Measurements from ENCODE around the gene SH3TC2. TPM values are rescaled to one million over a fixed set of nuclear protein-coding genes. Genes with fewer than 3 reads are reported as not detected.

Gene SH3TC2
- polyA plus RNA-seq, 1 donor (not counting 4 experiments of a cell fraction or from before 2014, with no cell fraction given) = 19.0 TPM

DNA sequence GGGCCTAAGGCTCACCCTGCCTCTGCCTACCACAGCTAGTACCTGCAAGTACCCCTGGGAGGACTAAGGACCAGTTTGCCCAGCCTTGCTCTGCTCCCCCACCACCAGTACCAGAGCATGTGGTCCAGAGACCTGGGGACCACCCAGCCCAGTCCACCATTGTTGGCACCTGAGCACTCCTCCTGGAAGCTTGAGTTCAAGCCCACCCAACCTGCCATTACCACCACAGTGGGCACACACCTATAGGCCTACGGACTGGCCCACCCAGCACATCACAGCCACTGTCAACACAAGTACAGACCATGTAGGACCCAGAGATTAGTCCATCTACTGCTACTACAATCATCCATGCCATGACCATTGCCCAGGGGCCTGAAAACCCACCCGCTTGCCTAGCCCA, 30.8 kb upstream of the SH3TC2 start:
- H3K27ac ChIP-seq (ENCODE audit: control insufficient read depth, insufficient read depth, low read length) = no peak overlapping the region
- H3K4me2 ChIP-seq (ENCODE audit: control insufficient read depth, extremely low read depth, insufficient read depth, low read depth, low read length) = no peak overlapping the region
- H3K9ac ChIP-seq (ENCODE audit: control insufficient read depth, extremely low read depth, insufficient read depth, low read length) = no peak overlapping the region
- H4K20me1 ChIP-seq (ENCODE audit: control insufficient read depth, extremely low read depth, insufficient read depth, low read length) = no peaks in the 10 kb centered on the region
- no peaks in the 10 kb centered on the region for H3K4me1 ChIP-seq (ENCODE audit: control insufficient read depth, extremely low read depth, insufficient read depth, low read length)
- dilution Hi-C loops (cut with MboI; ENCODE audit: extremely low pct_ligation_motif_present, low sequenced_read_pairs) = no loop called here
- no peaks in the 10 kb centered on the region for H3K79me2 ChIP-seq (ENCODE audit: control insufficient read depth, insufficient read depth, low read length)
- H3K27me3 ChIP-seq (ENCODE audit: control insufficient read depth, extremely low read depth, insufficient read depth, low read length) = no peaks in the 10 kb centered on the region
- no peak for TF ChIP-seq EZH2 (IDR thresholded peaks at IDR 0.05; ENCODE audit: low read length)
- TF ChIP-seq, protein P1, sequence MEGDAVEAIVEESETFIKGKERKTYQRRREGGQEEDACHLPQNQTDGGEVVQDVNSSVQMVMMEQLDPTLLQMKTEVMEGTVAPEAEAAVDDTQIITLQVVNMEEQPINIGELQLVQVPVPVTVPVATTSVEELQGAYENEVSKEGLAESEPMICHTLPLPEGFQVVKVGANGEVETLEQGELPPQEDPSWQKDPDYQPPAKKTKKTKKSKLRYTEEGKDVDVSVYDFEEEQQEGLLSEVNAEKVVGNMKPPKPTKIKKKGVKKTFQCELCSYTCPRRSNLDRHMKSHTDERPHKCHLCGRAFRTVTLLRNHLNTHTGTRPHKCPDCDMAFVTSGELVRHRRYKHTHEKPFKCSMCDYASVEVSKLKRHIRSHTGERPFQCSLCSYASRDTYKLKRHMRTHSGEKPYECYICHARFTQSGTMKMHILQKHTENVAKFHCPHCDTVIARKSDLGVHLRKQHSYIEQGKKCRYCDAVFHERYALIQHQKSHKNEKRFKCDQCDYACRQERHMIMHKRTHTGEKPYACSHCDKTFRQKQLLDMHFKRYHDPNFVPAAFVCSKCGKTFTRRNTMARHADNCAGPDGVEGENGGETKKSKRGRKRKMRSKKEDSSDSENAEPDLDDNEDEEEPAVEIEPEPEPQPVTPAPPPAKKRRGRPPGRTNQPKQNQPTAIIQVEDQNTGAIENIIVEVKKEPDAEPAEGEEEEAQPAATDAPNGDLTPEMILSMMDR (optimal IDR thresholded peaks at IDR 0.05 in 1 of 3, IDR thresholded peaks at IDR 0.05 in 1 of 3, conservative IDR thresholded peaks at IDR 0.05 in 1 of 3; ENCODE audit: extremely low read depth in 1 of 3, insufficient read depth in 2 of 3, low read length in 3 of 3) = no peak
- H3K9me1 ChIP-seq (ENCODE audit: control insufficient read depth, extremely low read depth, insufficient read depth, low read length) = no peaks in the 10 kb centered on the region
- no peaks in the 10 kb centered on the region for H3K36me3 ChIP-seq (ENCODE audit: control insufficient read depth in 2 of 2, extremely low read depth in 1 of 2, insufficient read depth in 2 of 2, low read length in 2 of 2)
- H2AFZ ChIP-seq (ENCODE audit: control insufficient read depth, low read length) = no peak overlapping the region
- H3K4me3 ChIP-seq (ENCODE audit: control insufficient read depth in 2 of 3, extremely low read depth in 1 of 3, insufficient read depth in 2 of 3, low read depth in 1 of 3, low read length in 3 of 3) = no peak overlapping the region
- DNase-seq (ENCODE audit: low read depth, low spot score) (no peak), FAIRE-seq (no peak)
- no peaks in the 10 kb centered on the region for H3K9me3 ChIP-seq (ENCODE audit: control insufficient read depth, low read depth, low read length)

DNA sequence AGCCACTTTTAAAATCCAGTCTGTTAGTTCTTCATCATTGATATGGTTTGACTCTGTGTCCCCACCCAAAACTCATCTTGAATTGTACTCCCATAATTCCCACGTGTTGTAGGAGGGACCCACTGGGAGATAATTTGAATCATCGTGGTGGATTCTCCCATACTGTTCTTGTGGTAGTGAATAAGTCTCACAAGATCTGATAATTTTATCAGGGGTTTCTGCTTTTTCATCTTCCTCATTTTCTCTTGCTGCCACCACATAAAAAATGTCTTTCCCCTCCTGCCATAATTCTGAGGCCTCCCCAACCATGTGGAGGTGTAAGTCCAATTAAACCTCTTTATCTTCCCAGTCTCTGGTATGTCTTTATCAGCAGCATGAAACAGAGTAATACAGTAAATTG, 26.9 kb upstream of the SH3TC2 start:
- dilution Hi-C loops (cut with MboI; ENCODE audit: extremely low pct_ligation_motif_present, low sequenced_read_pairs) = no loop called here
- FAIRE-seq = no peak
- DNase-seq (ENCODE audit: low read depth, low spot score) = no peak

More for the DNA sequence above, 26.9 kb upstream of the SH3TC2 start:
- Histone ChIP-seq H3K9me1 (ENCODE audit: control insufficient read depth, extremely low read depth, insufficient read depth, low read length) (no peaks in the 10 kb centered on the region), H3K27me3 (ENCODE audit: control insufficient read depth, extremely low read depth, insufficient read depth, low read length) (no peaks in the 10 kb centered on the region), H4K20me1 (ENCODE audit: control insufficient read depth, extremely low read depth, insufficient read depth, low read length) (no peaks in the 10 kb centered on the region), H3K27ac (ENCODE audit: control insufficient read depth, insufficient read depth, low read length) (no peak overlapping the region), H3K4me1 (ENCODE audit: control insufficient read depth, extremely low read depth, insufficient read depth, low read length) (no peaks in the 10 kb centered on the region), H3K4me2 (ENCODE audit: control insufficient read depth, extremely low read depth, insufficient read depth, low read depth, low read length) (no peak overlapping the region), H2AFZ (ENCODE audit: control insufficient read depth, low read length) (no peak overlapping the region), H3K9me3 (ENCODE audit: control insufficient read depth, low read depth, low read length) (peaks cover 2% of the 10 kb centered on the region), H3K79me2 (ENCODE audit: control insufficient read depth, insufficient read depth, low read length) (no peaks in the 10 kb centered on the region), H3K9ac (ENCODE audit: control insufficient read depth, extremely low read depth, insufficient read depth, low read length) (no peak overlapping the region), H3K4me3 (ENCODE audit: control insufficient read depth in 2 of 3, extremely low read depth in 1 of 3, insufficient read depth in 2 of 3, low read depth in 1 of 3, low read length in 3 of 3) (no peak overlapping the region), H3K36me3 (ENCODE audit: control insufficient read depth in 2 of 2, extremely low read depth in 1 of 2, insufficient read depth in 2 of 2, low read length in 2 of 2) (no peaks in the 10 kb centered on the region)
- TF ChIP-seq EZH2 (IDR thresholded peaks at IDR 0.05; ENCODE audit: low read length) = no peak
- TF ChIP-seq, protein P1 (optimal IDR thresholded peaks at IDR 0.05 in 1 of 3, IDR thresholded peaks at IDR 0.05 in 1 of 3, conservative IDR thresholded peaks at IDR 0.05 in 1 of 3; ENCODE audit: extremely low read depth in 1 of 3, insufficient read depth in 2 of 3, low read length in 3 of 3) = no peak

Data from keratinocyte (primary cell).